AG04450 (cell line): ENCODE results near the gene NRM. TPM values are rescaled to one million over a fixed set of nuclear protein-coding genes. Genes with fewer than 3 reads are reported as not detected.
A peak's percentile ranks its signal among the peaks of the same experiment; 100 is the strongest.
"Not testable (repeated sequence)": the region's sequence is repeated elsewhere in the genome, so short reads cannot be mapped to it uniquely, and the experiment has no call there.

Experiments used
- CTCF ChIA-PET: fragments of 300-600, 350-600 bp; formaldehyde crosslinking; extraction: SDS; loops from one replicate; lab custom pipeline; 2022; ENCODE audit warnings: antibody characterized with exemption, inconsistent platforms; lab: Charles Lee
- POLR2A ChIA-PET: fragments of 350-600 bp; formaldehyde crosslinking; extraction: SDS; loops from one replicate; lab custom pipeline; 2021; ENCODE audit warnings: antibody characterized with exemption, inconsistent platforms; lab: Yijun Ruan, JAX
- DNase-seq: peaks from one replicate; pipeline ENCODE4 v3.0.0-alpha.2; 2011; ENCODE audit warnings: low read depth, low spot score
- H3K27ac ChIP-seq: one replicate; pipeline ENCODE4 v1.5.1; 2012; ENCODE audit warnings: low read depth, low read length, control low read depth
- H3K27me3 ChIP-seq: one replicate; pipeline ENCODE4 v1.6.0; 2012; ENCODE audit warnings: low read length; ENCODE audit not compliant: control insufficient read depth, insufficient read depth
- H3K4me3 ChIP-seq: 2 replicates; pipeline ENCODE4 v1.5.1; 2011; ENCODE audit warnings: mild to moderate bottlenecking, low read depth, low read length, control low read depth
- H3K9me3 ChIP-seq: 2 replicates; pipeline ENCODE4 v1.5.1; 2012; ENCODE audit warnings: low read length; ENCODE audit not compliant: control insufficient read depth, insufficient read depth
- CTCF ChIP-seq: IDR thresholded peaks from 2 replicates; pipeline ENCODE4 v1.5.1; 2011; ENCODE audit warnings: low read depth, low read length, control low read depth, inconsistent platforms
- polyA plus RNA-seq: library from polyadenylated mRNA; depleted of rRNA; stranded (reverse); fragments of >200 nt; gene quantifications from 2 replicates; pipeline ENCODE4 v1.2.3, GENCODE V29; 2011

Gene NRM
- polyA plus RNA-seq, 1 experiment, result 14.6 TPM

DNA sequence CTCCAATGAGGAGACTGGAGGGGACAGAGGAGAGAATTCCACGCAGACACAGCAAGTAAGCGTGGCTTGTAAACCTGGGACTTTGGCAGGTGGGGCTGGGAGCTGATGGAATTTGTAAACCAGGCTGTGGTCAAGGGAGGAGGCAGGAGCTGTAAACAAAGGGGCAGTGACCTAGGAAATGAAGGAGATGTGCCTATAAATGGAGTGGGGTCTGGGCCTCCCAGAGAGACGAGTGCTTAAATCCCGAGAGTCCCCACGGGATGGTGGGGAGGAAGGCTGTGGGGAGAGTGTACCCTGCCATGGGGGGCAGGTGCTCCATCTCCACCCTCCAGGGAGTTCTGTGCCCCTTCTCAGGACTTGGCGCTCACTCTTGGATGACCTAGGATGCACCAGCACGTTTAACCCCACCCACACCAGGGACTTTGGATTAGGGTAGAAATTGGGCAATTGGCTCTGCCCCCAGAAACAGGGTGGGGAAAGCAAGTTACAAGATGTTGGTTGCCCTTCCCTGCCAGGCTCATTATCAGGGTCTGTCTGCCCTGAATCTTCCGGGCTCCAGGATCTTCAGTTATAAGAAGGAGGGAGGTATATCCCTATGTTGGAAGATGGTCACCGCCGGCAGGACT is 14.0 kb downstream of the NRM start:
- Histone ChIP-seq H3K27ac (peak overlapping the region; percentile 31), H3K9me3 (no peaks in the 10 kb centered on the region; the same call in 1 of the 2 replicates), H3K4me3 (no peak overlapping the region), H3K27me3 (no peaks in the 10 kb centered on the region)
- DNase-seq, result no peak
- TF ChIP-seq CTCF, result no peak
- POLR2A ChIA-PET, result no interaction called here
- CTCF ChIA-PET, result interaction anchor here (6.6 kb wide), 1 partner anchor 46 kb away, joined by 105 read pairs; the partner anchor contains the start of gene TUBB

- ChIA-PET CTCF (interaction anchor here (0.6 to 3.9 kb wide), 18 partner anchors 8 to 726 kb away, joined by 3 to 24 read pairs (median 4); no protein-coding TSS in a partner anchor), POLR2A (interaction anchor here (0.5 to 1.5 kb wide), 8 partner anchors 15 to 1080 kb away, joined by 3 to 9 read pairs (median 4); no protein-coding TSS in a partner anchor)
- no peaks in the 10 kb centered on the region; the same call in 1 of the 2 replicates for H3K9me3 ChIP-seq
- peak; percentile 96 for DNase-seq
- peak within 1 kb of the TSS; percentile 98 for H3K4me3 ChIP-seq
- H3K27me3 ChIP-seq, result no peaks in the 10 kb centered on the region
- peak within 1 kb of the TSS; percentile 31 for H3K27ac ChIP-seq
- TF ChIP-seq CTCF, result peak; percentile 93
Measured at GRCh38 chr6:30672445-30673253, 18.1 kb downstream of the NRM start, which contains the start of gene DHX16. Gene DHX16, minus strand, starts transcription at chr6:30673006. Its CDS starts 165 bp downstream, at chr6:30672841.

DNA sequence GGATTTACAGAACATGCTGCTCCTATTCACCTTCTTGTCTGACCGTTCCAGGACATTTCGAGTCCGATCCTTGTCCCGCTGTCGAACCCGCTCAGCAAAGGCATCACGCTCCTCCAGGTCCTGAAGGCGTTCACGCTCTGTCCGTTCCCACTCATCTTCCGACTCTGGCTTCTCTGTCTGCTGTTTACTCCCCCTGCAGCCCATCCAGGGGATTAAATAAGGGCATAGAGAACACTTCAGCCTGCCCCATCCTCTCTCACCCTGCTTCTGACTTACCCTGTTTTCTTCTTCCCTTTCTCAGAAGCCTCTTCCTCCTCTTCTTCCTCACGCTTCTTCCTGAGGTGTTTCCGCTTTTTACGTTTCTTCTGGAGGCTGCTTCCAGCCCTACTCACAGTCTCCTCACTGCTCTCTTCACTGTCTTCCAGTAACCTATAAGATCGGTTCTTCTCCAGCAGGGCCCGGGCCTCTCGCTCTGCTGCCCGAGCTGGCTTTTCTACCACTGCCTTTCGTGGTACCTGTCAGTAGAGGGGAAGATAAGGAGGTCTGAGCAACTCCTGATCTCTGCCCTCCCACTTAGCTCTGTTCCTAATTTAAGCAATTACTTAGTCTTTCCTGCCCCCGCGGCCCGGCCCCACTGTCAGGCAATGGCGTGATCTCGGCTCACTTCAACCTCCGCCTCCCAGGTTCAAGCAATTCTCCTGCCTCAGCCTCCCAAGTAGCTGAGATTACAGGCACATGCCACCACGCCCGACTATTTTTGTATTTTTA is 19.8 kb downstream of the NRM start:
- H3K4me3 ChIP-seq, result no peak overlapping the region
- H3K9me3 ChIP-seq, result no peaks in the 10 kb centered on the region; the same call in 1 of the 2 replicates
- POLR2A ChIA-PET, result no interaction called here
- peak; percentile 34 for TF ChIP-seq CTCF
- H3K27me3 ChIP-seq, result no peaks in the 10 kb centered on the region
- CTCF ChIA-PET, result interaction anchor here (0.6 kb wide), 1 partner anchor 416 kb away, joined by 3 read pairs; no protein-coding TSS in a partner anchor
- no peak overlapping the region for H3K27ac ChIP-seq
- DNase-seq, result no peak

DNA sequence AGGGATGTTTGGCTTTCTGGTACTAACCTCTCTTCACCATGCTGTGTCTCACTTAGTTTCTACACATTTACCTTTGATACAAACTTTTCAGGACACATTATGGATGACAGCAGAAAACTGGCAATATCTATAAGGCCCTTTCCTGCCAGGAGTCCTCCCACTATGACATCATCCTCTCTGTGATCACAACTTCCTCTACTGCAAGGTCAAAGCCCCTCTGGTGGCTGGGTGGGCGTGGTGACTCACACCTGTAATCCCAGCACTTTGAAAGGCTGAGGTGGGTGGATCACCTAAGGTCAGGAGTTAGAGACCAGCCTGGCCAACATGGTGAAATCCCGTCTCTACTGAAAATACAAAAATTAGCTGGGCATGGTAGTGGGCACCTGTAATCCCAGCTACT is 24.5 kb downstream of the NRM start:
- DNase-seq, H3K27me3 ChIP-seq, POLR2A ChIA-PET, CTCF ChIA-PET, H3K27ac ChIP-seq, H3K4me3 ChIP-seq, H3K9me3 ChIP-seq: not testable (repeated sequence)
